Measurements from ENCODE around the gene SDC4. TPM values are rescaled to one million over a fixed set of nuclear protein-coding genes. Genes with fewer than 3 reads are reported as not detected.

SDC4 gene
- total RNA-seq, 2 experiments from 2014 or later: 21.1 to 22.0 TPM

- Mint-ChIP-seq H3K36me3 (ENCODE audit: low read depth) (peaks cover 14% of the 10 kb centered on the region), H3K4me1 (ENCODE audit: low read depth) (peaks cover 21% of the 10 kb centered on the region), H3K27ac (no peak overlapping the region), H3K4me3 (no peak overlapping the region), H3K9me3 (no peaks in the 10 kb centered on the region), H3K27me3 (peaks cover 2% of the 10 kb centered on the region)
- ChIA-PET CTCF (interaction anchor here (1.2 kb wide), 1 partner anchor 18 kb away, joined by 3 read pairs; no protein-coding TSS in a partner anchor), POLR2A (no interaction called here)
- ATAC-seq: no peak
- TF ChIP-seq CTCF (IDR thresholded peaks at IDR 0.05): no peak
- intact Hi-C loops (cut with micrococcal nuclease): no loop called here
- DNase-seq: no peak
These were observed 7.9 kb downstream of the SDC4 start for GRCh38 chr20:45340236-45340847.

GRCh38 chr20:45339799-45340198 is 8.4 kb downstream of the SDC4 start:
- H3K4me1 Mint-ChIP-seq (ENCODE audit: low read depth): peaks cover 16% of the 10 kb centered on the region
- ChIA-PET POLR2A (no interaction called here), CTCF (interaction anchor here (1.2 kb wide), 1 partner anchor 18 kb away, joined by 3 read pairs; no protein-coding TSS in a partner anchor)
- no peak overlapping the region for H3K4me3 Mint-ChIP-seq
- H3K27me3 Mint-ChIP-seq: peaks cover 2% of the 10 kb centered on the region
- H3K27ac Mint-ChIP-seq: no peak overlapping the region
- TF ChIP-seq CTCF (IDR thresholded peaks at IDR 0.05): no peak
- H3K9me3 Mint-ChIP-seq: no peaks in the 10 kb centered on the region
- no peak for ATAC-seq
- intact Hi-C loops (cut with micrococcal nuclease): no loop called here
- peaks cover 19% of the 10 kb centered on the region for H3K36me3 Mint-ChIP-seq (ENCODE audit: low read depth)
- DNase-seq: no peak

GRCh38 chr20:45339084-45339483 is 9.1 kb downstream of the SDC4 start:
- ChIA-PET CTCF (no interaction called here), POLR2A (no interaction called here)
- peaks cover under 1% of the 10 kb centered on the region for H3K27me3 Mint-ChIP-seq
- H3K9me3 Mint-ChIP-seq: no peaks in the 10 kb centered on the region
- ATAC-seq: no peak
- H3K27ac Mint-ChIP-seq: no peak overlapping the region
- H3K36me3 Mint-ChIP-seq (ENCODE audit: low read depth): peaks cover 18% of the 10 kb centered on the region
- no peak for TF ChIP-seq CTCF (IDR thresholded peaks at IDR 0.05)
- intact Hi-C loops (cut with micrococcal nuclease): no loop called here
- H3K4me1 Mint-ChIP-seq (ENCODE audit: low read depth): peaks cover 12% of the 10 kb centered on the region
- DNase-seq: no peak
- H3K4me3 Mint-ChIP-seq: no peak overlapping the region

- ChIA-PET CTCF (no interaction called here), POLR2A (no interaction called here)
- Mint-ChIP-seq H3K36me3 (ENCODE audit: low read depth) (peaks cover 18% of the 10 kb centered on the region), H3K4me1 (ENCODE audit: low read depth) (peaks cover 8% of the 10 kb centered on the region), H3K9me3 (no peaks in the 10 kb centered on the region), H3K4me3 (no peak overlapping the region), H3K27ac (no peak overlapping the region), H3K27me3 (no peaks in the 10 kb centered on the region)
- DNase-seq: no peak
- no peak for ATAC-seq
- intact Hi-C loops (cut with micrococcal nuclease): no loop called here
- no peak for TF ChIP-seq CTCF (IDR thresholded peaks at IDR 0.05)
These were observed 9.8 kb downstream of the SDC4 start for GRCh38 chr20:45338121-45339030.

Measured in activated CD8-positive, alpha-beta T cell treated with anti-CD3 and anti-CD28 coated beads for 36 hours (primary cell).